SK-N-SH (cell line): ENCODE results near the gene CDK4. TPM values are rescaled to one million over a fixed set of nuclear protein-coding genes. Genes with fewer than 3 reads are reported as not detected.

ENCODE experiments used
- CTCF ChIA-PET: fragments of 300-600, 350-600 bp; formaldehyde crosslinking; extraction: SDS; loops from one replicate; lab custom pipeline; 2021; lab: Yijun Ruan, JAX
- POLR2A ChIA-PET: fragments of 350-600 bp; sonication (Branson Sonifier 250); formaldehyde crosslinking; extraction: SDS; loops from one replicate; lab custom pipeline; 2020; ENCODE audit warnings: antibody characterized with exemption, inconsistent platforms; lab: Yijun Ruan, JAX
- DNase-seq: peaks from one replicate; pipeline ENCODE4 v3.0.0; 2012
- H2AFZ ChIP-seq: fragments of 200-600 bp; sonication (generic); 2 replicates; pipeline ENCODE4 v1.8.1; 2016; ENCODE audit warnings: antibody characterized with exemption, mild to moderate bottlenecking, low read depth
- H3F3A ChIP-seq: fragments of 200-600 bp; sonication (generic); replicated peaks from 2 replicates; pipeline ENCODE3; 2016; ENCODE audit warnings: antibody characterized with exemption, mild to moderate bottlenecking; ENCODE audit not compliant: insufficient read depth
- H3K27ac ChIP-seq, 2 experiments: fragments of 200-500 bp in 1 of 2; fragments of 200-600 bp in 1 of 2; sonication (Bioruptor generic) in 1 of 2; sonication (generic), shearing (Covaris generic) in 1 of 2; 2 replicates each; pipeline versions ENCODE4 v1.5.1 to v1.6.1; 2014 to 2016; ENCODE audit warnings: low read depth in 2 of 2, inconsistent platforms in 1 of 2, low read length in 1 of 2, mild to moderate bottlenecking in 1 of 2, mixed read lengths in 1 of 2
- H3K27me3 ChIP-seq: fragments of 200-600 bp; sonication (generic), shearing (Covaris generic); 2 replicates; pipeline ENCODE4 v1.6.1; 2016; ENCODE audit warnings: mixed run types; ENCODE audit not compliant: insufficient read depth
- H3K36me3 ChIP-seq, 2 experiments: fragments of 200-500 bp in 1 of 2; fragments of 200-600 bp in 1 of 2; sonication (Bioruptor generic) in 1 of 2; sonication (generic) in 1 of 2; replicated peaks in 1 of 2; 2 replicates each; pipeline versions ENCODE3 to v1.5.1; 2014 to 2016; ENCODE audit warnings: low read length in 1 of 2, mild to moderate bottlenecking in 1 of 2; ENCODE audit not compliant: insufficient read depth in 2 of 2, control insufficient read depth in 1 of 2
- H3K4me1 ChIP-seq, 2 experiments: fragments of 200-500 bp in 1 of 2; fragments of 200-600 bp in 1 of 2; sonication (Bioruptor generic) in 1 of 2; sonication (generic), shearing (Covaris generic) in 1 of 2; 2 replicates each; pipeline versions ENCODE4 v1.5.1 to v1.6.1; 2014 to 2016; ENCODE audit warnings: low read depth in 1 of 2, low read length in 1 of 2, mixed run types in 1 of 2; ENCODE audit not compliant: insufficient read depth in 2 of 2, control insufficient read depth in 1 of 2
- H3K4me2 ChIP-seq: fragments of 200-600 bp; sonication (generic), shearing (Covaris generic); 2 replicates; pipeline ENCODE4 v1.6.1; 2017; ENCODE audit warnings: mixed run types
- H3K4me3 ChIP-seq, 2 experiments: fragments of 200-500 bp in 1 of 2; fragments of 200-600 bp in 1 of 2; sonication (Bioruptor generic) in 1 of 2; sonication (generic), shearing (Covaris generic) in 1 of 2; 2 replicates each; pipeline versions ENCODE4 v1.5.1 to v1.8.1; 2014 to 2016; ENCODE audit warnings: low read depth in 2 of 2, inconsistent platforms in 1 of 2, low read length in 1 of 2, mild to moderate bottlenecking in 1 of 2, mixed read lengths in 1 of 2, moderate library complexity in 1 of 2
- H3K79me2 ChIP-seq: fragments of 200-600 bp; sonication (generic); 2 replicates; pipeline ENCODE4 v1.8.1; 2017; ENCODE audit warnings: mild to moderate bottlenecking; ENCODE audit not compliant: insufficient read depth
- H3K9ac ChIP-seq: fragments of 200-600 bp; sonication (generic); 2 replicates; pipeline ENCODE4 v1.6.1; 2017; ENCODE audit warnings: mixed run types
- H3K9me2 ChIP-seq: fragments of 200-600 bp; sonication (generic); 2 replicates; pipeline ENCODE4 v1.6.1; 2017; ENCODE audit warnings: mixed run types
- H3K9me3 ChIP-seq: fragments of 200-600 bp; sonication (generic); 2 replicates; pipeline ENCODE4 v1.6.1; 2017; ENCODE audit warnings: mixed run types, mild to moderate bottlenecking, moderate library complexity
- H4K20me1 ChIP-seq: fragments of 200-600 bp; sonication (generic); 2 replicates; pipeline ENCODE4 v1.6.1; 2017; ENCODE audit warnings: mild to moderate bottlenecking, mixed run types; ENCODE audit not compliant: insufficient read depth
- CHD2 ChIP-seq: fragments of 150-350 bp; IDR thresholded peaks from 2 replicates; pipeline ENCODE4 v1.6.1; 2018; ENCODE audit warnings: low read length; ENCODE audit not compliant: partially characterized antibody
- CTCF ChIP-seq: fragments of 200-600 bp; sonication (generic); IDR thresholded peaks from 2 replicates; pipeline ENCODE4 v1.6.1; 2017; ENCODE audit warnings: antibody characterized with exemption, mild to moderate bottlenecking, moderate library complexity
- ELF1 ChIP-seq: IDR thresholded peaks from 2 replicates; pipeline ENCODE4 v1.4.0; 2012
- EP300 ChIP-seq, 2 experiments: IDR thresholded peaks; 2 replicates each; pipeline versions ENCODE4 v1.4.0 to v1.6.1; 2012; ENCODE audit warnings: borderline replicate concordance in 1 of 2, low read depth in 1 of 2, low read length in 1 of 2
- FOSL2 ChIP-seq: IDR thresholded peaks from 2 replicates; pipeline ENCODE4 v1.4.0; 2012; ENCODE audit warnings: low read depth, mild to moderate bottlenecking, moderate library complexity, borderline replicate concordance
- GABPA ChIP-seq: IDR thresholded peaks from 2 replicates; pipeline ENCODE4 v1.4.0; 2012; ENCODE audit warnings: low read depth, mild to moderate bottlenecking
- JUND ChIP-seq: IDR thresholded peaks from 2 replicates; pipeline ENCODE4 v1.4.0; 2012
- MEF2A ChIP-seq: IDR thresholded peaks from 2 replicates; pipeline ENCODE4 v1.4.0; 2012; ENCODE audit warnings: low read depth, borderline replicate concordance
- MXI1 ChIP-seq: IDR thresholded peaks from 2 replicates; pipeline ENCODE4 v1.6.1; 2012; ENCODE audit warnings: mild to moderate bottlenecking, low read depth, low read length, improper control_type of control experiment
- NFIC ChIP-seq: IDR thresholded peaks from 2 replicates; pipeline ENCODE4 v1.4.0; 2012; ENCODE audit warnings: borderline replicate concordance
- NRF1 ChIP-seq: IDR thresholded peaks from 2 replicates; pipeline ENCODE4 v1.6.1; 2012; ENCODE audit warnings: low read depth, mild to moderate bottlenecking, low read length
- RAD21 ChIP-seq: IDR thresholded peaks from 2 replicates; pipeline ENCODE4 v1.6.1; 2012; ENCODE audit warnings: mild to moderate bottlenecking, low read length
- RCOR1 ChIP-seq: fragments of 150-350 bp; IDR thresholded peaks from 2 replicates; pipeline ENCODE4 v1.6.1; 2017; ENCODE audit warnings: antibody characterized with exemption, low read length
- RFX5 ChIP-seq: IDR thresholded peaks from 2 replicates; pipeline ENCODE4 v1.6.1; 2012; ENCODE audit warnings: mild to moderate bottlenecking, improper control_type of control experiment, low read length
- RXRA ChIP-seq: IDR thresholded peaks from 2 replicates; pipeline ENCODE4 v1.4.0; 2012; ENCODE audit warnings: low read depth, mild to moderate bottlenecking, borderline replicate concordance
- USF1 ChIP-seq: IDR thresholded peaks from 2 replicates; pipeline ENCODE4 v1.4.0; 2012; ENCODE audit warnings: low read depth, borderline replicate concordance
- USF2 ChIP-seq: fragments of 150-350 bp; IDR thresholded peaks from 2 replicates; pipeline ENCODE4 v1.6.1; 2017; ENCODE audit warnings: antibody characterized with exemption, low read length, low read depth, borderline replicate concordance
- YY1 ChIP-seq: IDR thresholded peaks from 2 replicates; pipeline ENCODE4 v1.4.0; 2012; ENCODE audit warnings: low read depth, mild to moderate bottlenecking
- ZBTB33 ChIP-seq: IDR thresholded peaks from 2 replicates; pipeline ENCODE4 v1.4.0; 2012; ENCODE audit warnings: low read depth, borderline replicate concordance
- WGBS: methylation state at CpG from one replicate; pipeline ENCODE4 v1.1.6; 2017; ENCODE audit warnings: low lambda C conversion rate; 5-methylcytosine and 5-hydroxymethylcytosine counted together
- polyA plus RNA-seq, 3 experiments: library from polyadenylated mRNA; depleted of rRNA; stranded (reverse); fragments of >200 nt; gene quantifications; 2 replicates each; pipeline ENCODE4 v1.2.3, GENCODE V29; 2012

The CDK4 gene
- polyA plus RNA-seq, 1 of the 3 experiments (the other 2 are of a cell fraction), result 324 TPM

- Histone ChIP-seq H3K9me2 (no peaks in the 10 kb centered on the region), H3K79me2 (peaks cover 18% of the 10 kb centered on the region; the same call in 1 of the 2 replicates), H3F3A (peaks cover 3% of the 10 kb centered on the region), H3K27ac (no peak overlapping the region), H3K4me3 (no peak overlapping the region), H3K9me3 (no peaks in the 10 kb centered on the region), H3K27me3 (no peaks in the 10 kb centered on the region; the same call in 1 of the 2 replicates), H3K36me3 (peaks cover 5 to 19% of the 10 kb centered on the region in 2 experiments), H4K20me1 (no peaks in the 10 kb centered on the region), H2AFZ (no peak overlapping the region), H3K4me1 (peaks cover 3 to 33% of the 10 kb centered on the region in 2 experiments; a peak in 1 of 4 replicates), H3K4me2 (no peak overlapping the region), H3K9ac (no peak overlapping the region)
- POLR2A ChIA-PET, result interaction anchor here (1.2 kb wide), 1 partner anchor 8 kb away, joined by 3 read pairs; no protein-coding TSS in a partner anchor
- no peak for DNase-seq
- no peak for TF ChIP-seq FOSL2
- no peak for TF ChIP-seq YY1
- no peak for TF ChIP-seq GABPA
- no peak for TF ChIP-seq NFIC
- no peak for TF ChIP-seq MEF2A
- TF ChIP-seq CTCF, result no peak
- no peak for TF ChIP-seq NRF1
- no peak for TF ChIP-seq JUND
- no peak for TF ChIP-seq USF2
- TF ChIP-seq ZBTB33, result no peak
- no peak for TF ChIP-seq RAD21
- TF ChIP-seq RCOR1, result no peak
- TF ChIP-seq MXI1, result no peak
- no peak for TF ChIP-seq RFX5
- TF ChIP-seq USF1, result no peak
- TF ChIP-seq ELF1, result no peak
- TF ChIP-seq EP300 (IDR thresholded peaks at IDR 0.05; ENCODE audit: borderline replicate concordance in 1 of 2, low read depth in 1 of 2, low read length in 1 of 2), result no peak
- TF ChIP-seq CHD2, result no peak
- TF ChIP-seq RXRA, result no peak
- CTCF ChIA-PET, result interaction anchor here (1.1 to 3.1 kb wide), 7 partner anchors 8 to 138 kb away, joined by 3 to 27 read pairs (median 4); no protein-coding TSS in a partner anchor
- 83% methylated on average over 3 of the region's 3 CpGs for WGBS
Measured at GRCh38 chr12:57767876-57768275, 15.8 kb upstream of the CDK4 start.
